Aorta (tissue), 5 donors: ENCODE measurements around the gene HLCS. TPM values are rescaled to one million over a fixed set of nuclear protein-coding genes. Genes with fewer than 3 reads are reported as not detected.

Source experiments
- ATAC-seq: fragments of 200-7000 bp; cut with Tn5 transposase; one replicate; pipeline ENCODE4 v1.9.1; 2022; ENCODE audit warnings: moderate library complexity; ENCODE audit not compliant: low FRiP score
- DNase-seq, 2 donors: peaks; one replicate each; pipeline ENCODE4 v3.0.0-alpha.2; 2020
- H3K27ac ChIP-seq, 2 donors: one replicate each; pipeline ENCODE4 v1.5.1; 2013; ENCODE audit warnings: low read length in 2 of 2, mild to moderate bottlenecking in 2 of 2, moderate library complexity in 2 of 2, control low read depth in 1 of 2, inconsistent platforms in 1 of 2, low read depth in 1 of 2
- H3K27me3 ChIP-seq, 2 donors: one replicate each; pipeline ENCODE4 v1.6.1; 2013; ENCODE audit warnings: control low read depth in 1 of 2, low read length in 1 of 2, mild to moderate bottlenecking in 1 of 2, moderate library complexity in 1 of 2; ENCODE audit not compliant: insufficient read depth in 2 of 2, control insufficient read depth in 1 of 2
- H3K36me3 ChIP-seq, 2 donors: one replicate each; pipeline ENCODE4 v1.6.1; 2013; ENCODE audit warnings: control low read depth in 1 of 2, low read length in 1 of 2, mild to moderate bottlenecking in 1 of 2; ENCODE audit not compliant: insufficient read depth in 2 of 2, control insufficient read depth in 1 of 2
- H3K4me1 ChIP-seq, 2 donors: one replicate each; pipeline ENCODE4 v1.6.1; 2013; ENCODE audit warnings: low read length in 2 of 2, control low read depth in 1 of 2, mild to moderate bottlenecking in 1 of 2, moderate library complexity in 1 of 2; ENCODE audit not compliant: insufficient read depth in 2 of 2, control insufficient read depth in 1 of 2
- H3K4me3 ChIP-seq, 2 donors: one replicate each; pipeline ENCODE4 v1.5.1; 2013; ENCODE audit warnings: low read length in 2 of 2, control low read depth in 1 of 2, mild to moderate bottlenecking in 1 of 2
- H3K9me3 ChIP-seq: one replicate; pipeline ENCODE4 v1.6.1; 2013; ENCODE audit warnings: mild to moderate bottlenecking, low read length; ENCODE audit not compliant: control insufficient read depth
- WGBS, 2 donors: extraction: QIAGEN DNeasy Blood & Tissue Kit; methylation state at CpG; one replicate each; pipeline ENCODE4 v1.1.7; 2013; 5-methylcytosine and 5-hydroxymethylcytosine counted together
- intact Hi-C, 2 donors: fragments of 100-400 bp; cut with DNase I; formaldehyde crosslinking; loops; one replicate each; pipeline versions ENCODE4 v1.14.2 to v1.15.0; 2022
- polyA plus RNA-seq, 2 donors: library from polyadenylated mRNA; stranded (reverse); fragments of 200-250 nt; gene quantifications; one replicate each; pipeline ENCODE4 v1.2.3, GENCODE V29; 2013
- total RNA-seq, 2 donors: library from RNA; stranded (reverse); fragmentation: NEBNext Ultra II Directional; extraction: Animal tissue kit (Norgen Biotek cat#: 25700); gene quantifications; one replicate each; pipeline ENCODE4 v1.2.1, GENCODE V29; 2021
- donor health status: healthy with polysubstance abuse.
- donor health status: Bipolar disorder and iron deficiency.
- donor health status: DM: no; HTN: no; CAD: no.
- donor health status: DM: no; HTN: no; CAD: no.
- donor health status: DM: yes; HTN: yes; CAD: no.

HLCS gene
- total and polyA plus RNA-seq, 4 donors = 2.1 to 19.7 (median 10.6) TPM

DNA sequence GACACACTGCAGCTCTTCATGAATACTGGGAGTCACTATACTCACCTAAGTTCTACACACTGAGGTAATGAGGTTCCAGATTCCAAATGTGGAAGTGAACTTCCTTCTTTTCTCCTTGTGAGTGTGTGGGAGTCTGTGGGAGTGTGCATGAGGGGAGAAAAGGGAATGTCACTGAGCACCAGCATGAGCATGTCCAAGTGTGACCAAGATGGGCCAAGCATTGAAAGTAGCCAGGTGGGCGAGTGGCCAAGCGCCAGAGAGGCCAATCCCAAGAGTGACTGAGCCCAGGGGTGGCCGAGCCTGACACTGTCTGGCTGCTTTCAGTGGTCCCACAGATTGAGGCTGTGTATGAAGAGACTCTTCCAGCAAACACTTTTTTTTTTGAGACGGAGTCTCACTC, 132.3 kb downstream of the HLCS start:
- Histone ChIP-seq H3K9me3 (no peaks in the 10 kb centered on the region), H3K27ac (no peak overlapping the region), H3K27me3 (no peaks in the 10 kb centered on the region), H3K36me3 (no peaks in the 10 kb centered on the region), H3K4me3 (no peak overlapping the region), H3K4me1 (no peaks in the 10 kb centered on the region)
- DNase-seq (no peak), ATAC-seq (no peak)
- intact Hi-C loops = no loop called here
- WGBS, 2 donors = 97 to 100% methylated on average over 4 of the region's 4 CpGs

DNA sequence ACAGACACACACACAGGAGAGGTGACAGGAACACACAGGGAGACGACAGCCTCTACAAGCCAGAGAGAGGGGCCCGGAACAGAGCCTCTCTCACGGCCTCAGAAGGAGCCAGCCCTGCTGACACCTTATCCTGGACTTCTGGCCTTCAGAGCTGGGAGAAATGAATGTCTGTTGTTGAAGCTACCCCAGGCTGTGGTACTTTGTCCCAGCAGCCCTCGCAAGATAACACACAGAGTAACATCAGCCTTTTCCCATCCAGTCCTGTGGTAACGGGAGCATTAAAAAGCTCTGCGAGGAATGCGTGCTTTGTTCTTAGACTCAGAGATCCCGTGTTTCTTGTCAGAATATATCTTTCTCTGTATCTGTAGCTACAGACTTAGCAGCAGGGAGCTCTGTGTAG, 136.4 kb downstream of the HLCS start:
- no peak overlapping the region for H3K4me3 ChIP-seq
- H3K27me3 ChIP-seq = no peaks in the 10 kb centered on the region
- H3K9me3 ChIP-seq = no peaks in the 10 kb centered on the region
- no peaks in the 10 kb centered on the region for H3K4me1 ChIP-seq
- intact Hi-C loops = no loop called here
- DNase-seq (no peak), ATAC-seq (no peak)
- H3K27ac ChIP-seq = no peak overlapping the region
- H3K36me3 ChIP-seq = no peaks in the 10 kb centered on the region
- WGBS, 2 donors = 91 to 93% methylated on average over 8 of the region's 8 CpGs

DNA sequence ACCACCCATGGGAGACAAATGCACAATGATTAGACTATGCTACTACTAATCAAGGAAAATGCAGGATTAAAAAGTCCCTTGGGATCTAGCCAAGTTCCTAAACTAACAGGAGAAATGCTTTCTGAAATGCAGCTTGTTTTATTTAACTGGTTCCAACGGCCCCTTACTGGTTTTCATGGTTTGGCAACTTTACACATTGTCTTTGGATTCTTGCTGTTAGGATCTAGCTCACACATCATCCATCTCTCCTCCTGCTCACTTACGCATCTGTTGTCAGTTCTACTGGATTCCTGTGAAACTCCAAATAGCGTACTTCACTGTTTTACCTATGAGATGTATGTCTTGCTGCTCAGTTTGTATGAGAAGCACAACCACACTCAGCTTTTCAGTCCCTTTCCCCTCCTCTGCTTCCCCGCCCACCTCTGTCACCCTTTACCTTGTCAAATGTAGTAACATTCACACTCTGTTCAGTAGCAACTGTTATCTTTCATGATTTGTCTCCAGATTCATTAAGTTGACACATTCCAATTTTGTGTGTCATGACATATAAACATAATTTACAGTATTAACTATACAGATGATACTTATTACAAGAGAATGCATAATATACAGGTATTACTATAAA, 137.5 kb downstream of the HLCS start:
- WGBS, 2 donors = 75 to 77% methylated on average over 4 of the region's 4 CpGs

GRCh38 chr21:36828208-36828607, 138.3 kb downstream of the HLCS start:
- WGBS, 2 donors = 82 to 91% methylated on average over 3 of the region's 3 CpGs
- H3K27me3 ChIP-seq = no peaks in the 10 kb centered on the region
- ATAC-seq (no peak), DNase-seq (no peak)
- no peak overlapping the region for H3K4me3 ChIP-seq
- no peak overlapping the region for H3K27ac ChIP-seq
- intact Hi-C loops = no loop called here
- H3K36me3 ChIP-seq = no peaks in the 10 kb centered on the region
- no peaks in the 10 kb centered on the region for H3K9me3 ChIP-seq
- H3K4me1 ChIP-seq = no peaks in the 10 kb centered on the region

More for the DNA sequence above, 137.5 kb downstream of the HLCS start:
- H3K4me3 ChIP-seq = no peak overlapping the region
- no peaks in the 10 kb centered on the region for H3K4me1 ChIP-seq
- DNase-seq (no peak), ATAC-seq (no peak)
- no peaks in the 10 kb centered on the region for H3K9me3 ChIP-seq
- intact Hi-C loops = no loop called here
- H3K36me3 ChIP-seq = no peaks in the 10 kb centered on the region
- no peak overlapping the region for H3K27ac ChIP-seq
- H3K27me3 ChIP-seq = no peaks in the 10 kb centered on the region

DNA sequence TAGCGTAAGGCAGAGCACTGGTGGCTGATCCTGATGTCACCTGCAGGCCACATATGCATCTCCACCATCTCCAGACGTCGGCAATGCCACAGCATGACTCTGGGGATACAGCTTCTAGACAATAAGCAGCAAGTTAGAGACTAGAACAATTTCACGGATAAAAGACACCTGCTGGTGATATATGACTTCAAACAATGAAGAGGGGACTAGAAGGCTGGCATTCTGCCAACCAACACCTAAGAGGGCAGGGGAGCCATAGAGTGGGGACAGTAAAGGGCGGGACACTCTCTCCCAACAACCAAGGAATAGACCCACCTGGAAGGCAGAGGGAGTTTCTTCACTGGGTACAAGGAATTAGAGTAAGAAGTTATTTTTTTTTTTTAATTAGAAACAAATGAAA, 140.8 kb downstream of the HLCS start:
- H3K27me3 ChIP-seq = no peaks in the 10 kb centered on the region
- DNase-seq (no peak), ATAC-seq (no peak)
- H3K36me3 ChIP-seq = no peaks in the 10 kb centered on the region
- no peaks in the 10 kb centered on the region for H3K9me3 ChIP-seq
- no peak overlapping the region for H3K4me3 ChIP-seq
- no peaks in the 10 kb centered on the region for H3K4me1 ChIP-seq
- WGBS, 2 donors = 95 to 98% methylated on average over 5 of the region's 5 CpGs
- intact Hi-C loops = no loop called here
- H3K27ac ChIP-seq = no peak overlapping the region

DNA sequence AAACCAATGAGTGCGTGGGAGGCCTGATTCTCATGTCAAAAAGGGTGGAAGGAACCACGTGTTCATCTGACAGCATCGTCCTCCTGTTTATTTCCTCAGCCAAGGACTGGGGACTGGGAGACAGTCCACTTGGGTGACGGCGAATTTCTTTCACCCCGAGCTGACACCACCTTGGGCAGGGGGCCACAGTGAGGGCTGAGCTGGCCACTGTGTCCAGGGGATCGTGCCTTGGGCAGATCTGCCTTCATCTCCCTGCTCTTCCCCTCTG, 145.5 kb downstream of the HLCS start:
- no peaks in the 10 kb centered on the region for H3K36me3 ChIP-seq
- intact Hi-C loops = no loop called here
- no peak overlapping the region for H3K4me3 ChIP-seq
- no peaks in the 10 kb centered on the region for H3K4me1 ChIP-seq
- no peak for DNase-seq
- H3K27me3 ChIP-seq = no peaks in the 10 kb centered on the region
- no peak for ATAC-seq
- 80 to 86% methylated on average over 7 of the region's 7 CpGs for WGBS, 2 donors
- no peak overlapping the region for H3K27ac ChIP-seq
- H3K9me3 ChIP-seq = no peaks in the 10 kb centered on the region

GRCh38 chr21:36820176-36821031, 146.1 kb downstream of the HLCS start:
- Histone ChIP-seq H3K4me1 (no peaks in the 10 kb centered on the region), H3K27me3 (no peaks in the 10 kb centered on the region), H3K27ac (no peak overlapping the region), H3K36me3 (no peaks in the 10 kb centered on the region), H3K4me3 (no peak overlapping the region), H3K9me3 (no peaks in the 10 kb centered on the region)
- WGBS, 2 donors = 83% methylated on average over 27 of the region's 27 CpGs
- intact Hi-C loops = no loop called here
- ATAC-seq = no peak
- DNase-seq = no peak

- intact Hi-C loops = no loop called here
- H3K36me3 ChIP-seq = no peaks in the 10 kb centered on the region
- 94 to 95% methylated on average over 13 of the region's 13 CpGs for WGBS, 2 donors
These were observed 148.6 kb downstream of the HLCS start for GRCh38 chr21:36817732-36818450.

More at GRCh38 chr21:36817732-36818450, 148.6 kb downstream of the HLCS start:
- Histone ChIP-seq H3K9me3 (no peaks in the 10 kb centered on the region), H3K27ac (no peak overlapping the region), H3K27me3 (no peaks in the 10 kb centered on the region), H3K4me1 (peaks cover 0 to 2% of the 10 kb centered on the region in 2 donors), H3K4me3 (no peak overlapping the region)
- DNase-seq = no peak
- ATAC-seq = no peak
